SK-N-SH (cell line): Measurements from ENCODE around the gene SLC34A1. TPM values are rescaled to one million over a fixed set of nuclear protein-coding genes. Genes with fewer than 3 reads are reported as not detected.

Source experiments
- CTCF ChIA-PET: fragments of 300-600, 350-600 bp; formaldehyde crosslinking; extraction: SDS; loops from one replicate; lab custom pipeline; 2021; lab: Yijun Ruan, JAX
- POLR2A ChIA-PET: fragments of 350-600 bp; sonication (Branson Sonifier 250); formaldehyde crosslinking; extraction: SDS; loops from one replicate; lab custom pipeline; 2020; ENCODE audit warnings: antibody characterized with exemption, inconsistent platforms; lab: Yijun Ruan, JAX
- DNase-seq: peaks from one replicate; pipeline ENCODE4 v3.0.0; 2012
- H2AFZ ChIP-seq: fragments of 200-600 bp; sonication (generic); 2 replicates; pipeline ENCODE4 v1.8.1; 2016; ENCODE audit warnings: antibody characterized with exemption, mild to moderate bottlenecking, low read depth
- H3F3A ChIP-seq: fragments of 200-600 bp; sonication (generic); replicated peaks from 2 replicates; pipeline ENCODE3; 2016; ENCODE audit warnings: antibody characterized with exemption, mild to moderate bottlenecking; ENCODE audit not compliant: insufficient read depth
- H3K27ac ChIP-seq, 2 experiments: fragments of 200-500 bp in 1 of 2; fragments of 200-600 bp in 1 of 2; sonication (Bioruptor generic) in 1 of 2; sonication (generic), shearing (Covaris generic) in 1 of 2; 2 replicates each; pipeline versions ENCODE4 v1.5.1 to v1.6.1; 2014 to 2016; ENCODE audit warnings: low read depth in 2 of 2, inconsistent platforms in 1 of 2, low read length in 1 of 2, mild to moderate bottlenecking in 1 of 2, mixed read lengths in 1 of 2
- H3K27me3 ChIP-seq: fragments of 200-600 bp; sonication (generic), shearing (Covaris generic); 2 replicates; pipeline ENCODE4 v1.6.1; 2016; ENCODE audit warnings: mixed run types; ENCODE audit not compliant: insufficient read depth
- H3K36me3 ChIP-seq, 2 experiments: fragments of 200-500 bp in 1 of 2; fragments of 200-600 bp in 1 of 2; sonication (Bioruptor generic) in 1 of 2; sonication (generic) in 1 of 2; replicated peaks in 1 of 2; 2 replicates each; pipeline versions ENCODE3 to v1.5.1; 2014 to 2016; ENCODE audit warnings: low read length in 1 of 2, mild to moderate bottlenecking in 1 of 2; ENCODE audit not compliant: insufficient read depth in 2 of 2, control insufficient read depth in 1 of 2
- H3K4me1 ChIP-seq, 2 experiments: fragments of 200-500 bp in 1 of 2; fragments of 200-600 bp in 1 of 2; sonication (Bioruptor generic) in 1 of 2; sonication (generic), shearing (Covaris generic) in 1 of 2; 2 replicates each; pipeline versions ENCODE4 v1.5.1 to v1.6.1; 2014 to 2016; ENCODE audit warnings: low read depth in 1 of 2, low read length in 1 of 2, mixed run types in 1 of 2; ENCODE audit not compliant: insufficient read depth in 2 of 2, control insufficient read depth in 1 of 2
- H3K4me2 ChIP-seq: fragments of 200-600 bp; sonication (generic), shearing (Covaris generic); 2 replicates; pipeline ENCODE4 v1.6.1; 2017; ENCODE audit warnings: mixed run types
- H3K4me3 ChIP-seq, 2 experiments: fragments of 200-500 bp in 1 of 2; fragments of 200-600 bp in 1 of 2; sonication (Bioruptor generic) in 1 of 2; sonication (generic), shearing (Covaris generic) in 1 of 2; 2 replicates each; pipeline versions ENCODE4 v1.5.1 to v1.8.1; 2014 to 2016; ENCODE audit warnings: low read depth in 2 of 2, inconsistent platforms in 1 of 2, low read length in 1 of 2, mild to moderate bottlenecking in 1 of 2, mixed read lengths in 1 of 2, moderate library complexity in 1 of 2
- H3K79me2 ChIP-seq: fragments of 200-600 bp; sonication (generic); 2 replicates; pipeline ENCODE4 v1.8.1; 2017; ENCODE audit warnings: mild to moderate bottlenecking; ENCODE audit not compliant: insufficient read depth
- H3K9ac ChIP-seq: fragments of 200-600 bp; sonication (generic); 2 replicates; pipeline ENCODE4 v1.6.1; 2017; ENCODE audit warnings: mixed run types
- H3K9me2 ChIP-seq: fragments of 200-600 bp; sonication (generic); 2 replicates; pipeline ENCODE4 v1.6.1; 2017; ENCODE audit warnings: mixed run types
- H3K9me3 ChIP-seq: fragments of 200-600 bp; sonication (generic); 2 replicates; pipeline ENCODE4 v1.6.1; 2017; ENCODE audit warnings: mixed run types, mild to moderate bottlenecking, moderate library complexity
- H4K20me1 ChIP-seq: fragments of 200-600 bp; sonication (generic); 2 replicates; pipeline ENCODE4 v1.6.1; 2017; ENCODE audit warnings: mild to moderate bottlenecking, mixed run types; ENCODE audit not compliant: insufficient read depth
- CHD2 ChIP-seq: fragments of 150-350 bp; IDR thresholded peaks from 2 replicates; pipeline ENCODE4 v1.6.1; 2018; ENCODE audit warnings: low read length; ENCODE audit not compliant: partially characterized antibody
- CTCF ChIP-seq: fragments of 200-600 bp; sonication (generic); IDR thresholded peaks from 2 replicates; pipeline ENCODE4 v1.6.1; 2017; ENCODE audit warnings: antibody characterized with exemption, mild to moderate bottlenecking, moderate library complexity
- EP300 ChIP-seq, 2 experiments: IDR thresholded peaks; 2 replicates each; pipeline versions ENCODE4 v1.4.0 to v1.6.1; 2012; ENCODE audit warnings: borderline replicate concordance in 1 of 2, low read depth in 1 of 2, low read length in 1 of 2
- FOXJ3 ChIP-seq: sonication (generic); formaldehyde crosslinking; IDR thresholded peaks from 2 replicates; pipeline ENCODE4 v1.5.1; 2020; ENCODE audit warnings: mild to moderate bottlenecking, missing genetic modification reagents
- GABPA ChIP-seq: IDR thresholded peaks from 2 replicates; pipeline ENCODE4 v1.4.0; 2012; ENCODE audit warnings: low read depth, mild to moderate bottlenecking
- REST ChIP-seq: IDR thresholded peaks from 2 replicates; pipeline ENCODE4 v1.6.1; 2012; ENCODE audit warnings: mild to moderate bottlenecking, low read depth, low read length, moderate library complexity
- SIN3A ChIP-seq: IDR thresholded peaks from 2 replicates; pipeline ENCODE4 v1.6.1; 2012; ENCODE audit warnings: low read depth, mild to moderate bottlenecking, low read length, moderate library complexity, borderline replicate concordance
- TAF1 ChIP-seq: IDR thresholded peaks from 2 replicates; pipeline ENCODE4 v1.6.1; 2012; ENCODE audit warnings: low read depth, mild to moderate bottlenecking, low read length, moderate library complexity, borderline replicate concordance
- TCF12 ChIP-seq: IDR thresholded peaks from 2 replicates; pipeline ENCODE4 v1.4.0; 2012
- USF1 ChIP-seq: IDR thresholded peaks from 2 replicates; pipeline ENCODE4 v1.4.0; 2012; ENCODE audit warnings: low read depth, borderline replicate concordance
- ZBTB33 ChIP-seq: IDR thresholded peaks from 2 replicates; pipeline ENCODE4 v1.4.0; 2012; ENCODE audit warnings: low read depth, borderline replicate concordance
- WGBS: methylation state at CpG from one replicate; pipeline ENCODE4 v1.1.6; 2017; ENCODE audit warnings: low lambda C conversion rate; 5-methylcytosine and 5-hydroxymethylcytosine counted together
- polyA plus RNA-seq, 3 experiments: library from polyadenylated mRNA; depleted of rRNA; stranded (reverse); fragments of >200 nt; gene quantifications; 2 replicates each; pipeline ENCODE4 v1.2.3, GENCODE V29; 2012
- TF ChIP-seq, protein P1 (sequence below): IDR thresholded peaks from 2 replicates; pipeline ENCODE4; 2012

The SLC34A1 gene
- polyA plus RNA-seq, 1 of the 3 experiments (the other 2 are of a cell fraction), result 0.03 TPM

GRCh38 chr5:177383181-177383580 lies 1.1 kb upstream of the SLC34A1 start (continued):
- TF ChIP-seq REST, result no peak
- TF ChIP-seq TAF1, result no peak
- TF ChIP-seq TCF12, result no peak
- TF ChIP-seq CTCF, result no peak
- TF ChIP-seq ZBTB33, result no peak
- no peak for TF ChIP-seq SIN3A

DNA sequence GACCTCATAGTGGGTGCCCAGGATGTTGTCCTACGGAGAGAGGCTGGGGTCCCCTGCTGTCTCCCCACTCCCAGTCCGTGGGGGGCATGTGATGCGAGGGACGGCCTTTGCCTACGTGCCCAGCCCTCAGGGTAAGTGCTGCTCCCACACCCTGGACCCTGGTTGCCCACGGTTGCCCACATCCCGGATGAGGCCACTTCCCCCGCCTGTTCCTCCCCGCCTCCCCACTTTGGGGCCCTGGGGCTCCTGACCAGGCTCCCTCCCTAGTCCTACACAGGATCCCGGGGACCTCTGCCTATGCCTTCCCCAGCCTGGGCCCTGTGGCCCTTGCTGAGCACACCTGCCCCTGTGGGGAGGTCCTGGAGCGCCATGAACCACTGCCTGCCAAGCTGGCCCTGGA lies 1.5 kb downstream of the SLC34A1 start:
- no peaks in the 10 kb centered on the region for H3K36me3 ChIP-seq
- no peaks in the 10 kb centered on the region for H3K9me3 ChIP-seq
- H4K20me1 ChIP-seq, result no peaks in the 10 kb centered on the region
- no peak overlapping the region for H3K9ac ChIP-seq
- no peak for TF ChIP-seq CHD2
- no peak for TF ChIP-seq REST
- TF ChIP-seq, protein P1, sequence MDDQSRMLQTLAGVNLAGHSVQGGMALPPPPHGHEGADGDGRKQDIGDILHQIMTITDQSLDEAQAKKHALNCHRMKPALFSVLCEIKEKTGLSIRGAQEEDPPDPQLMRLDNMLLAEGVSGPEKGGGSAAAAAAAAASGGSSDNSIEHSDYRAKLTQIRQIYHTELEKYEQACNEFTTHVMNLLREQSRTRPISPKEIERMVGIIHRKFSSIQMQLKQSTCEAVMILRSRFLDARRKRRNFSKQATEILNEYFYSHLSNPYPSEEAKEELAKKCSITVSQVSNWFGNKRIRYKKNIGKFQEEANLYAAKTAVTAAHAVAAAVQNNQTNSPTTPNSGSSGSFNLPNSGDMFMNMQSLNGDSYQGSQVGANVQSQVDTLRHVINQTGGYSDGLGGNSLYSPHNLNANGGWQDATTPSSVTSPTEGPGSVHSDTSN, result no peak
- no peak for TF ChIP-seq TCF12
- TF ChIP-seq EP300 (IDR thresholded peaks at IDR 0.05; ENCODE audit: borderline replicate concordance in 1 of 2, low read depth in 1 of 2, low read length in 1 of 2), result no peak
- no peak for TF ChIP-seq FOXJ3 (CRISPR knock-in tag)
- TF ChIP-seq USF1, result no peak
- TF ChIP-seq GABPA, result no peak
- DNase-seq, result no peak
- H2AFZ ChIP-seq, result no peak overlapping the region
- peaks cover 5% of the 10 kb centered on the region for H3F3A ChIP-seq
- CTCF ChIA-PET, result interaction anchor here (1.0 to 14.2 kb wide), 7 partner anchors 15 to 117 kb away, joined by 3 to 209 read pairs (median 42); no protein-coding TSS in a partner anchor
- POLR2A ChIA-PET, result no interaction called here
- no peak overlapping the region for H3K27ac ChIP-seq
- 56% methylated on average over 5 of the region's 11 CpGs for WGBS
- H3K27me3 ChIP-seq, result no peaks in the 10 kb centered on the region
- no peak overlapping the region for H3K4me3 ChIP-seq
- no peaks in the 10 kb centered on the region for H3K79me2 ChIP-seq
- H3K4me1 ChIP-seq, result peaks cover 0 to 1% of the 10 kb centered on the region in 2 experiments; a peak in 1 of 4 replicates
- no peaks in the 10 kb centered on the region for H3K9me2 ChIP-seq
- H3K4me2 ChIP-seq, result no peak overlapping the region
